Measurements from ENCODE around the gene MIGA2.
"Not testable (repeated sequence)": the region's sequence is repeated elsewhere in the genome, so short reads cannot be mapped to it uniquely, and the experiment has no call there.

The MIGA2 gene

GRCh38 chr9:129011170-129011569, 25.3 kb upstream of the MIGA2 start:
- no peak for DNase-seq

GRCh38 chr9:129011761-129012181, 24.7 kb upstream of the MIGA2 start:
- no peak for DNase-seq

DNA sequence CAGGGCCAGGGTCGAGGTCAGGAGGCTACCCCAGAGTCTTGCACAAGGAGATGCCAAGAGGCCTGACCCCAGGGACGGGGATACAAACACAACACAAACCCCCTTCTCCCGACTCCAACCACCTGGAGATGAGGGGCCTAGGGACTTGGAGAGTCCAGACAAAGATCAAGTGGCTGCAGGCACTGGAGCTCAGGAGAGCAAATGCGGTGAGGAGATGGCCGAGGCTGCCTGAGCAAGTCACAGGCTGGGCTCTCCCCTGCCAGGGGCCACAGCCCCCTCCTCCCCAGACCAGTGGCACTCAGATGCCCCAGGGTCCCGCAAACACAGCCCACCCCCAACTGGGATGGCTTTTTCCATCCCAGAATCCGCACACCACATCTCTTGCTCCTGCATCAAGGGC, 24.1 kb upstream of the MIGA2 start:
- no peak for DNase-seq

DNA sequence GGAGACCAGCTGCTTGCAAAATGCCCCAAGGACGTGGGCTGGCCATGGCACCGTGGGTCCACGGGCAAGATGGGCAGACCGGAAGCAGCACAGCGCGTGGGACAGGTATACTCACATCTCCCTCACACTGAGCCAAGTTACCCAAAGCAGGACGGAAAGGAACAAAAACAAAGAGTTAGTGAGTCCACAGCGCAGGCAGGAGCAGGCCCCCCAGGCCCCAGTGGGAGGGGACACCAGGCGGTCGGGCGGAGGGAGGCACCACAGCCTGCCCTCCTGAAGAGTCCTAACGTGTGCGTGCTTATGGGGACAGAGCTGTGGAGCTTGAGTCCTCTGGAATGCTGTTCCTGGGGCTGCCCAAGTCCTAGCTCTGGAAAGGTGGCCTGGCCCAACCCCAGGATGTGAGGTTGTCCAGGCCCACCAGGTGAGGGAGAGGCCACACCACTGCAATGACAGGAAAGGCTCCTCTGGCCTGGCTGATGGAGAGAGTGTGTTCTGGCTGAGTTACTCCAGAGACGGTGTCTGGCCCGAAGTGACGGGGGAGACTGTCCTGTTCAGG, 23.5 kb upstream of the MIGA2 start:
- DNase-seq = no peak

DNA sequence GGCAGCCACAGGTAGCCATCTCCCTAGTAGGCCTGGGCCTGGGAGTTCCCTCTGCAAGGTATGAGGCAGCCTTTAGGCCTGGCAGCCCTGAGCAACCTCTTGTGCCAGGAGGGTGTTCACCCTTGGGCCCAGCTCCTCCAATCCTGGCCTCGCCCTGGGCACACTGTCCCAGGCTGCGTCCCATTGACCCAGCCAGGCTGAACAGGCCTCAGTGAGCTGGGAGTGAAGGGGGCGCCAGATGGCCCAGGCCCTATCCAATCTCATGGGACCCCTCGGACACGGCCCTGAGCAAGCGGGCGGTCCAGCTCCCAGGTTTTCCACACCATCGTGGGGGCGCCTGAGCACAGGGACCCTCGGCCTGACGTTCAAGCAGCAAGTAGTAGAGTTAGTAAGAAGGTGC, 22.8 kb upstream of the MIGA2 start:
- no peak for DNase-seq

GRCh38 chr9:129014124-129014523, 22.3 kb upstream of the MIGA2 start:
- no peak for DNase-seq

- no peak for DNase-seq
Measured at GRCh38 chr9:129014608-129015007, 21.8 kb upstream of the MIGA2 start.

DNA sequence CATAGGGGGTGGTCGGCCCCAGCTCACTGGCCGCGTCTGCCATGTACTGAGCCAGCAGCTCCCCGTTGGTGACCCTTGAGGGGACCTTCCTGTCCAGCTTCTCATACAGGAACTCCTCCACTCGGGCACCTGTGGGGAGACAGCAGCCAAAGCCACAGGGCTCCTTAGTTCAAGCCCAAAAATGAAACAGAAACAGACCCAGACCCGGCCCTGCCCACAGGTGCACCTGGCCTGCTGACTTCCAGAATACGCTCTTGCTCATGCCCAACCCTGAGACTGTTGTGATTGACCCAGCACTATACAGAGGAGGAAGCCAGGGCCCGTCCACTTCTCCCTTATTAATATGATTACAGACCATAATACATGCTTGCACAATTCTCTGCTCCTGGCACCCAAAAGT, 15.3 kb upstream of the MIGA2 start:
- DNase-seq = no peak

GRCh38 chr9:129022037-129022436, 14.4 kb upstream of the MIGA2 start:
- DNase-seq = no peak

GRCh38 chr9:129023036-129023907, 13.2 kb upstream of the MIGA2 start:
- DNase-seq = no peak

DNA sequence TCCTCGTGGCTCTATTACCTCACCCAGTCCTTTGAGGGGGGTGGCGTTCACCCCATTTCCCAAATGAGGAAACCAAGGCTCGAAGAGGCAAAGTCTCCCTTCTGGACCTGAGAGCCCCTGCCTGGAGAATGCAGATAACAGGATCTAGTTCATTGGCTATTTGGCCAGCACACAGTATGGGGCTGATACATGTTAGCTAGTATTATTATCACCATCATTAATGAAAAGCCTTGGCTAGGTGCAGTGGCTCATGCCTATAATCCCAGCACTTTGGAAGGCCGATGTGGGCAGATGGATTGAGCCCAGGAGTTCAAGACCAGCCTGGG, 12.6 kb upstream of the MIGA2 start:
- no peak for DNase-seq

DNA sequence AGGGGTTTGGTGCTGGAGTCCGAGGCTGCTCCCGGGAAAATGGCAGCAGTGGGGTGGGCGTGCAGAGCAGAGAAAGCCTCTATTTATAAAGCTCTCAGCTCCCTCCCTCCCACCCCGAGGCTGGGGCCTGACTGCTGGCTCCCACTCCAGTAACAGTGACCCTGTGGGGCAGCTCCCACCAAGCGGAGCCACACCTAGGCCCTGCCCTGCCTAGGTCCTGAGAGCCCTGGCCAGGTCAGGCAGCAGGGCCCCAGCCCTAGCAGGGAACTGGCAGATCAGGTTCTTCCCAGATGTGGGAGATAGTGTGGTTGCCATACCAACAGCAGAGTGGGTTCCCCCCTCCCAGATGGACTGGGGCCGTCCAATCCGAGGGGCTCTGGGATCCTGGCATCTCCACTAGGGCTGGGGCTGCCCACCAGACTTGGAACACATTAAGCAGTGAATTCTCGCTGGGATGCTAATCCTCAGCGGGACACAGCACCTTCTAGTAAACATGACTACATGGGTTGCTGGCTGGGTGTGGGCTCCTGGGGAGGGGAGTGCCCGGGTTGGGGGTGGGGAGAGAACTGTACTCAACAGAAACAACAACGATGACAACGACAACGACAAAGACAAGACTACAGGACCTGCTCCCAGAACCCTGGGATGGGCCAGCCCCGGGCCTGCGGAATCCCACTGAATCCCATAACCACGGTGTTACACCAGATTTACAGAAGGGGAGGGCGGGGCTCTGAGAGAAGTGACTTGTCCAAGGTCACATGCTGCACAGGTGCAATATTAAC, 9.8 kb upstream of the MIGA2 start:
- DNase-seq = no peak

DNA sequence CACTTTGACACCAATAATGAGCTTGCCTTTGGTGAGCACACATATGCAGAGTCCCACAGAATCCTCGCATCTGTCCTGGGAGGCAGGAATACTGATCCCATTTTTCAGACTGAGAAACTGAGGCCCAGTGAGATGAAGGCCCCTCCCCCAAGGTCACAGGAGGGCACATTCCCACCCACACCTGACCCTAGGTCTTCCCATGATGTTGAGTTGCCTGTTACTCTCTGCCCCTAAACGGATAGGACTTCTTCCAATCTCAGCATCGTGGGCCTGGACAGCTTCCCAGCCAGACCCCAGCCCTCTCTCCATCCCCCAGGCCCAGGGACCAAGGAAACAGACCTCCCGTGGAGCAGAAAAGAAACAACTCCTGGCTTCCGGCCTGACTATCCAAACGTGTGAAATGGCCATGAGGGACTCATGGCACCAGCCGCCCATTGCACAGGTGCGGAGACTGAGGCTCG, 9.2 kb upstream of the MIGA2 start:
- DNase-seq = no peak

GRCh38 chr9:129027685-129028191, 8.7 kb upstream of the MIGA2 start:
- DNase-seq = no peak

- DNase-seq = peak; percentile 66
Measured at GRCh38 chr9:129028192-129028966, 8.0 kb upstream of the MIGA2 start, which contains the start of gene SH3GLB2. Gene SH3GLB2, minus strand, starts transcription at chr9:129028331. Its CDS starts 177 bp downstream, at chr9:129028154.

DNA sequence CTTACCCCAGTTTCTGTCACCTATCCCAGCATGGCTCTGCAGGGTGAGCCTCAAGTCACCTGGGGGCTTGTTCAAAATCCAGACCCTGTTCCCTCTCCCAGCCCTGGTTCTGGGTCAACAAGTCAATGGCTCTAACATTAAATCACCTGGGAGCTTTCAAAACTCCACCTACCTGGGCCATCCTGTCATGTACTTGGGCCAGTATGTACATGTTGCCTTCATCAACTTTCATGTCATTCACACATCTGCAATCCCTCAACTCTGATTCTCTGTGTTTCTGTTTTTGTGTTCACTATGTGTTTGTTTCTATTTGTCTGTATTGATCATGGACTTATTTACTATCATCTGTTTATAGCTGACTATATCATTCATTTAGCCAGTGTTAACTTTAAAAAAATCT, 6.2 kb upstream of the MIGA2 start:
- no peak for DNase-seq

- DNase-seq = no peak
Measured at GRCh38 chr9:129031514-129031913, 4.9 kb upstream of the MIGA2 start.

DNA sequence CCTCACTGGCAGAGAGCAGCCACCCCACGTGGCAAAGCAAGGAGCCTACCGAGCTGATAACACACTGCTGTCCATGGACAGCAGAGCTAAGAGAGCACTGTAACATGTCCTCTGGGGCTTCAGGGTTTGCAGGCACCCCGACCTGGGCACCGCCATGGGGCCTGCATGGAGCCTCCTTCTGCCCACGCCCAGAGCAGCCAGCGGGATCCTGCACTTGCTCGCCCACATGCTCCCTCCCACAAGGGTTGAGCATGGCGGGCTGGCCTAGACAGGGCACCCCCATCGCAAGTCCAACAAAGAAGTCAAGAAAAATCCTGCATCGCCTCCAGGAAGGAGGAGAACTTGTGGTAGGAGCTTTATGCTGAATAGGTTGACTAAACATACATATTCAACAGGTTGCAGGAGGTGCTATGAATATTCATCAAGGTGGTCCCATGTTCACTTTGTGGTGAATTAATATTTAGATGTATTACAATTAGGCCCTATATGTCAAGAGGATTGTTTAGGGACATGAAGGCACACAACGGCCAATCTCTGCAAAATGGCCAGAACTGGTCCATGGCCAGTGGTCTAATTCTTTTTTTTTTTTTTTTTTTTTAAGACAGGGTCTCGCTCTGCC, 3.8 kb upstream of the MIGA2 start:
- DNase-seq = no peak

DNA sequence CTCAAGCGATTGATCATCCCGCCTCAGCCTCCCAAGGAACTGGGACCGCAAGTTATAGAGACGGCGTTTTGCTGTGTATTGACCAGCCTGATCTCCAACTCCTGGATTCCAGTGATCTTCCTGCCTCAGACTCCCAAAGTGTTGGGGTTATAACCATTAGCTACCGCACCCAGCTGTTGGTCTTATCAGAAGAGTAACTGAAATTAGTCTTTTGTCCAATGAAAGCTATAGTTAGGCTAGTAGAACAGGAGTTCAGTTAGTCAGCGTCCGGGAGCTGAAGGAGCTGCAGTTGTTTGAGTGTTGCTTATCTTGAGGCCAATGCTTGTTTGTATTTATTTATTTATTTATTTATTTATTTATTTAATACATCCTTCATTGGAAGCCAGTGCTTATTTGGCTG, 3.2 kb upstream of the MIGA2 start:
- DNase-seq = no peak

DNA sequence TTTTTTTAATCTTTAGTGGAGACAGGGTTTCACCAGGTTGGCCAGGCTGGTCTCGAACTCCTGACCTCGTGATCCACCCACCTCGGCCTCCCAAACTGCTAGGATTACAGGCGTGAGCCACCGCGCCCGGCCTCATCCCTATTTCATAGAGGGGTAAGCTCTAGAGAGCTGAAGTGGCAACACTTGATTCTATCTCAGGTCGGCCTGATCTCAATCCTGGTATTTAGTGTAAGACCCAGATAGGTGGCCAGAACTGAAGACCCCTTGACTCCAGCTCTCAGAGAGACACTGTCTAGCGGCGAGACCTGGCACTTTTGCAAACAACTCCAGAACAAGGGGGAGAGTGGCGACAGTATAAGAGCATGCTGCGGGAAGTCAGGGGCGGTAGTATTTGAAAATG, 588 bp upstream of the MIGA2 start:
- DNase-seq = not testable (repeated sequence)

DNA sequence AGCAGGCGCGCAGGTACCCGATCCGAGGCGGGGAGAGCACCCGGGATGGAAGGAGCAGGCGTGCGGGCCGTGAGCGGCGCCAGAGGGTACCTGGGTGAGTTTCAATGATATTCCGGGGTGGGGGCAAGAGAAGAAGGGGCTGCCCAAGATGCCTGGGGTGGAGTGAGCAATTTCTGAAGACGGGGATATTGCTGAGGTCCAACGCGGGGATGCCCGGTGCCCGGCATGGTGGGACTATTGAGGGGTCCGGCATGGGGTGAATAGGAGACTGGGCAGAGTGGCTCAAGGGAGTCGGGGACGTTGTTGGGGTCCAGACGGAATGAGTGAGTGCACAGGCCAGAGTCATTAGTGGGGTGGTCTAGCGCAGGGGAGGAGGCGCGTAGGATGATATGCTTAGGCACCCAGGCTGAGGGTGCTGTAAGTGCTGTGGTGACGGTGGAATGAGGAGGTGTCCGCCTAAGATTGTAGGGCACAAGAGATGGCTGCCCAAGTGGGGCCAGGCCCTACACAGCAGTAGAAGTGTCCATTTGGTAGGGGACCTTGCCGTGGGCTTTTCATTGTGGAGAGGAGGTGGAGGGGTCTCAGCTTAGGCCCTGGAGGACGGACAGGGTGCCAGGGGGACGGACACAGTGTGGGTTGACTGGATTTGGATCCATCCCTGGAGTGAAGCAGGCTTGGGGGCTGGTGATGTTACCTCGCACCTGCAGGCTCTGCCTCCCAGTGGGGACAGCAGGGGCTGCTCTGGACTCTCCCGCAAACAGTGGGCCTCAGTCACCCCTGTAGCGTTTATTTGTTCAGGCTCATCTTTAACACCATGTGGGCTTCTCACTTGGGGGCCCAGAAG, 719 bp downstream of the MIGA2 start:
- no peak for DNase-seq

DNA sequence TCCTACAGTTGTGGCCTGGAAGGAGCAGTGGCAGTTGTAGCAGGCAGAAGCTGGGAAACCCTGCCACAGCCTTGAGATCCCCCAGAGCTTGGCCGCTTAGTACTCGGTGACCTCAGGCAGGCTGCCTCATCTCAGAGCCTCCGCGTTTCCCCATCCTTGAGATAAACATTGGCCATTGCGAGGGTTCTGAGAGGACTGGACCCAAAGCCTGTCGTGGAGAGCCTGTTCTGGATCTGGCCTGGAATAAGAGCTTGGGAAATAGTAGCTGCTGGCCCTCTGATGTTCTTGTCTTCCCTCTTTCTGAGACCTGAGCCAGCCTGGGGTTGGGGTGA, 1.3 kb downstream of the MIGA2 start:
- no peak for DNase-seq
